ENCODE data around the gene ZFP91.

ZFP91 gene

GRCh38 chr11:58636587-58636986 is 57.7 kb downstream of the ZFP91 start:
- no peak for DNase-seq

DNA sequence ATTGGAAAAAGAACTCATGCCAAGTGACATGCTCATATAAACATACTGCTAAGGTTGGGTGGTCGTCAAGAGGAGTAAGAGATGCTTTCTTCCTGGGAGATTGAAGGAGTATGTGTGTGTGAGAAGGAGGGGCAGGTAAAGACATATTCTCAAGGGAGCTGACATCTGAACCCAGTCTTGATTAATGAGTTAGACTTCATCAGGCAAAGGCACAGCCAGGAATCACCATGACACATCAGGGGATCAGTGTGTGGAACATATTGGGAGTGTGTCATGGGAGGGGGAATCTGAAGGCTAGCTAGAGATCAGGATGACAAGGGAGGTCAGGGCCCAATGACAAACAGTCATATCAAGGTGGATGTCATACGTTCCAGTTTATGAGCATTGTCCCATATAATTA is 58.5 kb downstream of the ZFP91 start:
- DNase-seq = no peak

- DNase-seq = no peak
Observed at GRCh38 chr11:58639103-58639502, 60.2 kb downstream of the ZFP91 start.

- no peak for DNase-seq
Observed at GRCh38 chr11:58639669-58640068, 60.8 kb downstream of the ZFP91 start.

DNA sequence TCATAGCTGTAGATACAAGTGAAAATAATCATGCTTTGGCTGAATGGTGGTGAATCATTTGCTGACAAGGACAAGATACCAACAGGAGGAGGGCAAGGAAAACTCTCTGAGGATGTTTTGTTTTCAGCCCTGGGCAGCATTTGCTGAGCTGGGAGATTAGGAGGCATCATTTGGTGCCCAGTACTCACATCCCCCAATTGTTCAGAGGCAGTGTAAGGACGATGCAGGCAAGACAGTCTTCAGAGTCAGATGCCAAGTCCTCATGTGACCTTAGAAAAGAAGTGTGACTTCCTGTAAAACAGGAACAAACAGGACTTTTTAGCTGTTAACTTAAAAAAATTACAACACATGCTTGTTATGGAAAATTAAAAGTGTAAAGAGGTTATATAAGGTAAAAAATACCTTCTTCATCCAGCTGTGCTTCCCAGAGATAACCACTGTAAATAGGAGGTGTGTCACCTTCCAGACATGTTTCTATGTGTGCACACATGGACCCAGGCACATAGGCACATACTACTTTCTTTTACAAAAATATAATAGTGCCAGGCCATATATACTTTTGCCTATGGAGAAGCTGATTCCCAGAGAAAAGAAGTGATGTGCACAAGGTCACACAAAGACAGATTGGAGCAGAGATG is 61.6 kb downstream of the ZFP91 start:
- no peak for DNase-seq

GRCh38 chr11:58641341-58641740 is 62.5 kb downstream of the ZFP91 start:
- DNase-seq = no peak

DNA sequence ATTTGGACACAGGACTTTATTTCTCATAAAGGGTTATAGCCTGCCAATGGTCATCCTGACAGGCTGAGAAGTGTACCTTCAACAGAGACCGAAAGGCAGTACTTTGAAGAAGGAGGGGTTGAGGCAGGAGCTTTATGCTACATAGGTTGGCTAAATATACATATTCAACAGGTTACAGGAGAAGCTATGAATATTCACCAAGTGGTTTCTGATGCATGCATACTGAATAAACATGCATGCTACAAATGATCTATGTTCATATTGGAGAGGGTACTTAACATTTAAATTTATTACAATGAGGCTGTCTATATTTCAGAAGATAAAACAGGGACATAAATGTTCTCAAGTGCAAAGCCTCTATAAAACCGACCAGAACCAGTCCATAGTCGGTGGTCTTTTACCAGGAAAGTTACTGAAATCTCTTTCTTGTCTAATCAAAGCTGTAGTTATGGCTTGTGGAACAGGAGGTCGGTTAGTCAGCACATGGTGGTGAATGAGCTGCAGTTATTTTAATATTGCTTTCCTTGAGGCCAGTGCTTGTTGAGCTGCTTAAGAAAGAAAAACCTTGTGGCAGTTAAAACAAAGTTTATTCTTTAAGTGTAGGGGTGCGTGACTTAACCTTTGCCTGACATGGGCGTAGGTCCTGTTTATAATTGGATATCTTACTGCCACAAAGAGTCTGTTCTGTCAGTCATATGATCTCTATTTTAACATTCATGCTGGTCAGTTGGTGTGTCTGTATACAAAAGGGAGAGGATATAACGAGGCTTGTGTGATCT is 63.1 kb downstream of the ZFP91 start:
- no peak for DNase-seq

- no peak for DNase-seq
Observed at GRCh38 chr11:58645854-58646253, 67.0 kb downstream of the ZFP91 start.

DNA sequence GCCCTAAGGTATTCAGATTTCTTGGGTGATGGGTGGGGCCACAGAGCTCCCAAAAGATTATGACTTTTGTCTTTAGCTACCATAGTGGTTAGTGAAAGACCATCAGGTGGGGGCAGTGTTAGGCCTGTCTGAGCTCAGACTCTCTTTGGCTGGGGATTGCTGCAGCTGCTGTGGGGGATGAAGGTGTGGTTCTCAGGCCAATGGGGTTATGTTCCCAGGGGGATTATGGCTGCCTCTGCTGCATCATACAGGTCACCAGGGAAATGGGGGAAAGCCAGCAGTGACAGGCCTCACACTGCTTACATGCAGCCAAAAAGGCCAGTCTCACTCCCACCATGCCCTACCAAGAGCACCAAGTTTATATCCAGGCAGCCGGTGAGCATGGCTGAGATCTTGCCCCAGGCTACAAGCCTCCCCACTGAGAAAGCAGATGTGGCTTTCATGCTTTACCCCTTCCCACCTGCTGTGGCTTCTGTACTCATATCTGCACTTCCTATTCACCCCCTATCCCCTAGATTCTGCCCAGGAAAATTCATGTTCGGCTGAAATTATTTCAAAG is 68.4 kb downstream of the ZFP91 start:
- no peak for DNase-seq

DNA sequence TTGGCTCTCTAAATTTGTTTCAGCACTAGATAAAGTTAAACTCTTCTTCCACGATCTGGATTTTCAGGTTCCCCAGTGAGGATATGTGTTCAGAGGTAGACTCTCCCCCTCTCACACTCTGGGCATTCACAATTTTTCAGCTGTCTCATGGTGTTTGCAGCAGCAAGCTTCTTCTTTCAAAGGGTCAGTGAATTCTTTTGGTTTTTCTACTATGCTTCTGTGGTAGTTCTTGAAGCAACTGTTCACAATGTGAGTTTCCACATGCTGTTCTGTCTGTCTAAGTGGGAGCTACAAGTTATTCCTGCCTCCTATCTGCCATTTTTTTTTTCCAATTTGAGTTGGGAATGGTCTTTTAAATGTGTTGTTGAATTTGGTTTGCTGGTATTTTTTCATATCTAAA is 69.0 kb downstream of the ZFP91 start:
- DNase-seq = no peak

DNA sequence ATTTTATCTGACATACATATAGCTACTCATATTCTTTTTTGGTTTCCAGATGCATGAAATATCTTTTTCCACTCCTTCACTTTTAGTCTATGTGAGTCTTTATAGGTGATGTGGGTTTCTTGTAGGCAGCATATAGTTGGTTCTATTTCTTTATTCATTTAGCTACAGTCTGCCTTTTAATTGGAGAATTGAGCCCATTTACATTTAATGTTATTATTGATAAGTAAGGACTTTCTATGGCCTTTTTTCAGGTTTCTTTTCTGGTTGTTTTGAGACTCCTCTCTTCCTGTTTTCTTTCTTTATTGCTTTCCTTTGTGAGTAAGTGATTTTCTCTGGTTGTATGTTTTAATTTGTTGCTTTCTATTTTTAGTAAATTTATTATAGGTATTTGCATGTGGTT is 70.8 kb downstream of the ZFP91 start:
- DNase-seq = no peak

DNA sequence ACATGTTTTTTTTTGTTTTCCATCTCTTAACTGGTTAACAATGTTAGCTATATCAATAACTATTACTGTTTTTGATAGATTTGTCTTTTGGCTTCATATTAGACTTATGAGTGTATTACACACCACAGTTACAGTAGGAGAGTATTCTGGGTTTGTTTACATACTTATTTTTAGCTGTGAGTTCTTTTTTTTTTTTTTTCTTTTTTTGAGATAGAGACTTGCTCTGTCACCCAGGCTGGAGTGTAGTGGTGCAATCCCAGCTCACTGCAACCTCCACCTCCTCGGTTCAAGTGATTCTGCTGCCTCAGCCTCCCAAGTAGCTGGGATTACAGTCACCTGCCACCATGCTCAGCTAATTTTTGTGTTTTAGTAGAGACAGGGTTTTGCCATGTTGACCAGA is 71.6 kb downstream of the ZFP91 start:
- no peak for DNase-seq

GRCh38 chr11:58652726-58653280 is 73.9 kb downstream of the ZFP91 start:
- DNase-seq = no peak

- peak; percentile 80 for DNase-seq
Observed at GRCh38 chr11:58654079-58654907, 75.4 kb downstream of the ZFP91 start.

DNA sequence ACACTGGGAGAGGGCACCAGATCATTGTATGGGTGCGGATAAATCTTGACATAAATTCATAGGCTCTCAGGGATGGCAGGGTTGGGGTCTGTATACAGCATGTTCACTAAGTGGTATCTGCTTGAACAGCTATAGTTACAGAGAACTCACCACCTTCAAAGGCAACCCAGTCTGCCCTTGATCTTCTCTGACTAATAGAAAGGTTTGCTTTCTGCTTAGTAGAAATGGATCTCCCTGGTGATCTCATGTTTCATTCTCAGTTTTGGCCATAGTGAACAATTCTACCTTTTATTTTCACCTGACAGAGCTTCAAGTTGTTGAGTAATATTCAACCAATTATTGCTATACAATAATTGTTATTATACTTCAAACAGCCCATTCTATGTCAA is 76.0 kb downstream of the ZFP91 start:
- no peak for DNase-seq

- no peak for DNase-seq
Observed at GRCh38 chr11:58656348-58656747, 77.5 kb downstream of the ZFP91 start.

DNA sequence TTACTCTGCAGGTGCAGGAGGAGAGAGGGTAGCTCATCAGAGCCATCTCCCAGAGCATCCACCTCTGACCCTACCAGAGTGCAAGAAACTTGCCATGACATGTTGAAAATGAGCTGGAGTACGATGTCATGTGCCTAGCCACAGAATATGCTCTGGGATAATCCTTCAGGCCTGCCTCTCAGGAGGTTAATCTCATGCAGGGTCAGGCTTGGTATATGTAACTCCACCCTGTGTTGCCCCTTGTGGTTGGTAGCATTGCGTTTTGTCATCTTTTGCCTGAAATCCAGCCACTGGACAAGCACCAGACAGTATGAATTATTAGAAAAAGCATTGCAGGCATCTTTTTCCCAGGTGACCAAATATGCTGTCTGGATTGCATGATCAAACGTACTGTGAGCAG is 79.8 kb downstream of the ZFP91 start:
- no peak for DNase-seq

DNA sequence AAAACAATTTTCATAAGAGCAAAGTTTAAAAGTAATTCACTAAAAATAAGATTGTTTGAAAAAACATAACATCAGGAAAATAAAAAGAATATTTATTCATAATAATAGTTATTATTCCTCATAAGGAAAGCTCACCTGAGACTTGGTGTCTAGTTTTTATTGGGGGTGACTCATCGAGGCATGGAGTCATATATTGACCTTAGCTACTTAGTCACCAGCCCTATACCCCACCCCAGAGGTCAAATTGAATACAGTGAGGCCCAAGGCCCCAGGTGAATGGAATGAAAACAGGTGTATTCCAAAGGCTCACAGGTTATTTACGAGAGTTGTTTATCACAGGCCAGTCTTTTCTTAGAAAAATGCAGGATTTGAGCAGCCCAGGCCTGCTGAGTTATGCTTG is 80.5 kb downstream of the ZFP91 start:
- DNase-seq = no peak

- no peak for DNase-seq
Observed at GRCh38 chr11:58659910-58660570, 81.2 kb downstream of the ZFP91 start.
